IMR-90 (cell line): ENCODE data around the gene HSPG2.

ENCODE experiments used
- CTCF ChIP-seq: conservative IDR thresholded peaks from 2 replicates; pipeline ENCODE4 v1.5.1; 2012; ENCODE audit warnings: mild to moderate bottlenecking, low read depth, low read length, improper control_type of control experiment
- RFX5 ChIP-seq: IDR thresholded peaks from 2 replicates; pipeline ENCODE4 v1.8.0; 2012; ENCODE audit warnings: low read depth, mild to moderate bottlenecking, low read length, moderate library complexity
- USF2 ChIP-seq: fragments of 150-350 bp; IDR thresholded peaks from 2 replicates; pipeline ENCODE4 v1.6.1; 2017; ENCODE audit warnings: mild to moderate bottlenecking, antibody characterized with exemption, low read length, low read depth

- TF ChIP-seq CTCF (no peak), RFX5 (no peak), USF2 (no peak)
Measured at GRCh38 chr1:21924503-21925005, 12.6 kb downstream of the HSPG2 start.
